HG03521 (cell line): Measurements from ENCODE around the gene BFSP1.

Experiments used
- ATAC-seq: cut with Tn5 transposase; IDR thresholded peaks from one replicate; pipeline ENCODE4 v1.9.1; 2021; ENCODE audit warnings: mild to moderate bottlenecking, moderate library complexity; ENCODE audit not compliant: unreplicated experiment

BFSP1 gene

DNA sequence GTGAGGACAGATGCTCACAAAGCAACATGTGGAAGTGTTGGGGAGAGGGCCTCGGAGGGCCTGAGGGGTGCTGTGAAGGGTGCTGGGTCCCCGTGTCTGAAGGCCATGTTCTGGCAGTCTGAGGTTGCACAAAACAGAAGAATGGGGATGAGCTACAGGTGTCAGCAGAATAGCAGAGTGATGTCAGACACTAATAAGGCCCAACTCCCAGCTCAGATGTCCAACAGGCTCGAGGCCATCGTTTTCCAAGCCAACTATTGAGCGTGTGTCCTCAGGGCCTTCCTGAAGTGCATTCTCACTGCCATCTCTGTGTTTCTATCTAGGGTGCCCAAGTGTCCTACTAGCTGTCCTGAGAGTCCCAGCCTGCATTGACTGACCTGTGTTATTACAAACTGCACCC is 7.9 kb downstream of the BFSP1 start:
- ATAC-seq: no peak

DNA sequence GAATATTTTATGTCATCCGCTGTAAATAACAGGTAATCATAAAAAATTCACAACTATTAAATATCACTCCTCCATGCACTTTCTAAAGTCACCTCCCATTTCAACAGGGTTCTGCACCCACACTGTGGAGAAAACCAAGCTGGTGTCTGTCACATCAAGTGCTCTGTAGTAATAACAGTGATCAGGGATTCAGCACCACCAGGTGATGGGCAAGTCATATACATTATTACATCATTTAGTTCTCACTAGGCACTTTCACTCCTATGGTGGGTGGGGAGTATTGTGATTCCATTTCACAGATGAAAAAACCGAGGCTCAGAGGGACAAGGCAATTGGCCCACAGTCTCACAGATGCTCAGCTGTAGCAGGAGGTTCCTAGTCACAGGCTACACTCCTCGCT is 8.7 kb downstream of the BFSP1 start:
- no peak for ATAC-seq

DNA sequence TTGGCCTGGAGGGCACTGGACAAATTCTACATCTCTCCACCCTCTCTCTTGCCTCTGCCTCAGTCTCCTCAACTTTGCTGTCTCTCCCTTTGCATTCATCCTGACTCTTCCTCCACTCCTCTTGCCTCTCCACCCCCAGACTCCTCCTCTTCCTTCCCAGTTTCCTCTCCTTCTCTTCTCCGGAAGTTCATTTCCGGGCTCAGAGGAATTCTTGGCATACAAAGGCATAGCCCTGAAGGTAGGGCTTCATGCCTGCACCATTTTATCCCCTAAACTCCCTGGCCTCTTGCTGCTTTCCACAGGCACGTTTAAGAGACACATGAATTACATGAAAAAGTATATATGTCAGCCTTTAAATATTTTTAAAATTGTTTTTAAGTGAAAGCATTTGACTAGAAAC is 10.6 kb downstream of the BFSP1 start:
- no peak for ATAC-seq

DNA sequence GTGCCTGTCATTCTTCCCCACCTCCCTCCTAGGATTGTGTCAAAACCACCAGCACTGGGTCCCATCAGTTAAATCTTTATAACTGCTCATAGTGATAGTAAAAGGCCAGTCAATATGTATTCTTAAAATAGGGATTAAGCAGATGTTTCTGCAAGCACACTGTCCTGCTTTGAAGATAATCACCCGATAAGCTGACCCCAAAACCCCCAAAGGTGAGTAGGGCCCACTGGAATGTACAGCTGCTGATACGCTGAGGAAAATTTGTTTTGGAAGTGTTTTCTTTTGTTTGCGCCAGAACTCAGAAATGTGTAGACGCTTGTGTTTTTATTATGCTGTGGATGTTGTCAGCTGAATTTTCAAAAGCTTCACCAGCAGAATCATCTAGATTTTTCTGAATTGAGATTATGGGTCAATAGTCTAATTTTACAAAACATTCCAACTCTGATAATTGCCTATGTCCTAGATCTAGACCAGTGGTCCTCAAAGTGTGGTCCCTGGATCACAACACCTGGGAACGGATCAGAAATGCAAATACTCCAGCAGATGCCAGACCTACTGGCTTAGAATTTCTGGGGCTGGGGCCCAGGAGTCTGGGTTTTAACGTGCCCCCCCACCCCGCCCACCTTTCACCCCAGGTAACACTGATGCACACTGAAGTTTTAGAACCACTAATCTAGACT is 11.4 kb downstream of the BFSP1 start:
- no peak for ATAC-seq

DNA sequence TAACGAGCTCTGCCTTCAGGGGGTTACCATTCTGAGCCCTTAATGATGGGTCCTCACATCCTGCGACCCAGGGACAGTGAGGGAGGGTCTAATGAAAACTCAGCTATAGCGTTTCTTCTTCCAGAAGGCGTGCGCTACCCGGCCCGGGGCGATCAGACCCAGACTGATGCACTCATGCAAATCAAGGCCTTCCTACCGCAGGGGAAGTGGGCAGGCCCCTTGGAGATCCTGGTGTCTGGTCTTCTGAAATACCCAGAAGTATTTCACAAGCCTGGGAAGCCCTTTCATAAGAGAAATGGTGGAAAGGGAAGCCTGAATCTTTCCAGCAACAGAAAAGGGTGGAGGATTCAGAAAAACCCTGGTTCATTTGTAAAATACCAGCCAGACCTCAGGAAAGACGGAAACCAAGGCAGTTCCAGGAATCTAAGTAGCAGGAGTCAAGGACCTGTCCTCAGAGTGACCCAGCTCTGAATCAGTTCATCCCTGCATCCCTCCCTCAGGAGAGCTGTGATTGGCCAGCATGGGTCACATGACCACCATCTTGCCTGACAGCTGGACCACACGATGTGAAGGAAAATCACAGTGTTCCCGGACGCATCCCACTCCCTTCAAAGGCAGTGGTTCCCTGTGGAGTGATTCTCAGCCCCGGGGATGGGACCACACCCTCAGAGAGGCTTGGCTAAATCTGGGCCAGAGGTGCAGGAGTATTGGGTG is 12.7 kb downstream of the BFSP1 start:
- ATAC-seq: no peak

DNA sequence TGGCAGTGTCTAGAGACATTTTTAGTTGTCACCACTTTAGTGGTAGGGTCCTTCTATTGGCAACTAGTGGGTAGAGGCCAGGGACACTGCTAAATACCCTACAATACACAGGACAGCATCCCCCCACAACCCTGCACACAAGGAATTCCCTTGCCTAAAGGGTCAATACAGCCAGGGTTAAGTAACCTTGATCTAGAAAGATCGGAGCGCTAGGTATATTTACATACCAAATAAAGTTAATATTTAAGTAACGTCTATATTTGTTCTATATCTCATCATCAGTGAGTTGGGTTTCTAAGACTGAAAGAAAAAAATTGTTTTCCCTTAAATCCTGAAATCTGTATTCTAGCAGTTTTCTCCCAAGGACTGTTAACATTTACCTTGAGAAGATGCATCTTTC is 16.1 kb downstream of the BFSP1 start:
- ATAC-seq: no peak

DNA sequence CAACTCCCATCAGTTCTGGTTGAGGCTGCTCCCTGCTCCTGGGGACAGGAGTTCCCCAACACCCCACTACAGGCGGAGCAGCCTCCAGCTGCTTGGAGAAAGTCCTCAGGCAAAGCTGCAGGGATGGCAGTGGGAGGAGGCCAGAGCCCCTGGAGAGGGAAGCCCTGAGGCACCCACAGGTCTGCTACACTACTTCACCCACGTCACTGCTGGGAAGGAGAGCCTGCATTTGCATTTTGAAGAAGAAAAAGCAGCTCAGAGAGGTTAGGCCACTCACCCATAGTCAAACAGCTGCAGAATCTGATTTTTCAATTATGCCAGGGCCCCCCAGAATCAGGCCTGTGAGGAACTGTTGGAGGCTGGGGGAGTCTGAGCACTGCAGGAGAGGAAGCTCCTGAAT is 17.2 kb downstream of the BFSP1 start:
- ATAC-seq: no peak

DNA sequence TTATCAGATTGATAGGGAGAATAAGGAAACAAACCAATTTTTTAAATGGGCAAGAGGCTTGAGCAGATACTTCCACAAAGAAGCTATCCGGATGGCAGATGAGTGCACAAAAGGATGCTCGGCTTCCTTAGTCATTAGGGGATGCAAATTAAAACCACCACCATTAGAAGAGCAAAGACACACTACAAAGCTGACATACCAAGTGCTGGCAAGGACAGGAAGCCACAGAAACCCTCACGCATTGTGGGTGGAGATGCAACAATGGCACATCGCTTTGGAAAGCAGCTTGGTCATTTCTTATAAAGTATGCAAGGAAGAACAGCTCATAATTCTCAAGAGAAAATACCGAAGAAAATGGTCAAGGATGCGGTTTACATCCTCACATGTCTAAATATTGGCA is 19.8 kb downstream of the BFSP1 start:
- no peak for ATAC-seq

DNA sequence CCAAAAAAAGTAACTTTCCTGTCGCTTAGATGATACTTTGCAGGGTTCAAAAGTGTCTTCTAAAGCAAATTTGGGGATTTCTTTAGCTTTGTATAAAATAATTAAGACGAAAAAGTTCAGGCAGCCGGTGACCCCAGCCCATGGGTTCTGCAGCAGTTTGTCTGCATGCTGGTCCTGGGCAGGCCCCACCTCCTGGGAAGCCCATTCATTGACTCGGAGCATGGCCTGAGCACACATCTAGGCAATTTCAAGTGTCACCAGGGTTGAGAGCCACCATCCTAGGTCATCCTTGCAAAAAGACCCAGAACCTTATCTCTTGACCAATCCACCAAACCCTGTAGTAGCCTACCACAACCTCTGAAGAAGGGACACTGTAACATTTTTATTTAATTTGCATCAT is 20.6 kb downstream of the BFSP1 start:
- ATAC-seq: no peak

DNA sequence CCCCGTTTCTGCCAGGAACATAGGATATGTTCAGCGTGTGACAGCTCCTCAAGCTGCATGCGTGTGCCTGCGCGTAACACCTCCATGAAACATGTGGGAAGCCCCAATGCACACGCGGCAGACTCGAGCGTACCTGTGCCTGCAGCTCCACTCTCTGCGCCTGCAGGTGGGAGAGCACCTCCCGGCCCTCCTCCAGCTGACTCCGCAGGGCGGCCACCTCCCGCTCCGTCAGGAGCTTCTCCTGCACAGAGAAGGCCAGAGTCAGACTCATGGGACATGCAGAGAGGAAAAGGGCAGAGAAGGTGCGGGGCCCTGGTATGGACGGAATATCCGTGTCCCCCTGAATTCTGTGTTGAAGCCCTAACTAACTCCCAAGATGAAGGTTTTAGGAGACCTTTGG is 22.4 kb downstream of the BFSP1 start:
- ATAC-seq: no peak

DNA sequence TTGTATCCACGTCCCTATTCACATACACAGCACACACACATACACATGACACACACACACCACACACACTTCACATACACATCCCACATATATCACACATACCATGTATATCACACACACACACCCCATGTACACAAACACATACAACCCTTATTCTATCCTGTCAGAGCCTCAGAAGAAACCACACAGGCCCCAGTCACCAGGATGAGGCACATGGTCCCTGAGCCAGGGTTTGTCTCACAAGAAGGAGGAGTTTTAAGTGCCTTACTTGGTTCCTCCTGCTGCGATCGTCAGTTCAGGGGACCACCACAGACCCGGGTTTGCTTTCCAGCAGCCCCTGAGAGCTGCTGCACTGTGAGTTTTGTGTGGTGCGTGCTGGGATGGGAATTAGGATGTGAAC is 23.6 kb downstream of the BFSP1 start:
- ATAC-seq: no peak

DNA sequence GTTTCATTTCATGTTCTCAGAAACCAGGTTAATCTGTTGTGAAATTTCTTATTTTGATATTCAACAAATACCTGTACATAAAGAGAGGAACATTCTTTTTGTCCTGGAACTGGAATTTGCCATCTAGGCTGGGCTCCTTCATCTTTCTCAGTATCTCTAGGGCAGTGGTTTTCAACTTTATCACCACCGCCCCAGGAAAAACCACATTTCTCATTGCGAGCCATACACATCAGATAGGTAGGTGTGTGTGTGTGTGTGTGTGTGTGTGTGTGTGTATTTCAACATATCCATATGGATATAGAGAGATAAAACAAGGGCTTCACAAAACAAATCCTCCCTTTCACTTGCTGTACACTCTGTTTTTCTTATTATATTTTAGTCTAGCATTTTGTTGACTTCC is 24.1 kb downstream of the BFSP1 start:
- no peak for ATAC-seq

DNA sequence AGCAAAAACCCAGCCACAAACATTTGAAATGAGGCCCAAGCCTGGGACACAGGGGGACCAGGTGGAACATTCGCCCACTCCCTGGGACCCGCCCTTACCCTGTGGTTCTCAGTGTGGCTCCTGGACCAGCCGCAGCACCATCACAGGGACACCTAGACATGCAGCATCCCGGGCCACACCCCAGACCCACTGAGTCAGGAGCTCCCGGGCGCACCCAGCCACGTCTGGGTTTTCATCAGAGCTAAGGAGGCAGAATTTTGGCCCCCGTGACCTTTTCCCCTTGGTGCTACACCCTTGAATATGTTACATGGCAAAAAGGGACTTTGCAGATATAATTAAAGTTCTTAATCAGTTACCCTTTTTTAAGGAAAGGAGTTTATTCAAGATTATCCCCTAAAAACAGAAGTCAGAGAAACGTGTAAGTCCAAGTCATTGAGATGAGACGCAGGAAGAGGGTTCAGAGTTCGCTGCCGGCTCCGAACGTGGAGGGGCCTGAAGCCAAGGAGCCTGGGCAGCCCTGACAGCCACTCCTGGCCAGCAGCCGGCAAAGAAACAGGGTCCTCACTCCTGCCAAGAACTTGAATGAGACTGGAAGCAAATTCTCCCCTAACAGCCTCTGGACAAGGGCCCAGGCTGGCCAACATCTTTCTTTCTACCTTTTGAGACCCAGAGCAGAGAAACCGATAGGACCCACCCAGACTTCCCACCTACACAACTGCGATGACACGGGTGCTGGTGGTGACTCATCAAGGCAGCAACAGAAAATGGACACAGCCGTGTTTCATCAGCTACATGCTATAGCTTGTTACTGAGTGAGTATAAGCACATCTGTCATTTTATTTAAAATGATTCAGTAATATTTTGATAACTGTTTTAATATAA is 25.3 kb downstream of the BFSP1 start:
- ATAC-seq: peak; percentile 11

DNA sequence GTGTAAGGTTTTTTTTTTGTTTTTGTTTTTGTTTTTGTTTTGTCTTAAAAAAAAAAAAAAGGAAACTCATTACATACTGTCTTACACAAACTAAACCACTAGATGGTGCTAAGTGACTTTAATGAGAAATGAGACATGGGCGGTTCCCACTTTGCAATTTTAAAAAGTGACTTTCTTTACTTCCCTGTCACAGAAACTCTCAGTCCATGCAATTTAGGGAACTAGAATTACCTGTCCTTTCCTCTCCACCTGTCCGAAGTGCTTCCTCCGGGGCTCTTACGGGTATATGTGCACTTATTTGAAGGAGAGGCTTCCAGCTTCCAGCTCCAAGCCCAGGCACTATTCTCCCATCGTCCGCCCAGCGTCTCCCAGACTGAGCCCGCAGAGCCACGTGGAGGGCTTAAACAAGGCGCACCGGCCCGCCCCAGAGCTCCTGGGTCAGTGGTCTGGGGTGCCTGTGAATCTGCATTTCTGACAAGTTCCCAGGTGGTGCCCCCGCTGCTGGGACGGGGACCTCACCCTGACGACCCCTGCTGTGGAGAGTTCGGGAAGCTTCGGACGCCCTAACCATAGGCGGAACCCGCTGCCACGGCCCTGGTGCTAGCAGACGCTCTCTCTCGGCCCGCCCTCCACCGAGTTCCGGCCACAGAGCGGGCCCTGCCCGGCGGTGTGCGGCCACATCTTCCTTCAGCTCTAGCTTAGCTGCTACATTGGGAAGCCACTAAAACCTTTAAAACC is 26.1 kb downstream of the BFSP1 start:
- peak; percentile 53 for ATAC-seq

DNA sequence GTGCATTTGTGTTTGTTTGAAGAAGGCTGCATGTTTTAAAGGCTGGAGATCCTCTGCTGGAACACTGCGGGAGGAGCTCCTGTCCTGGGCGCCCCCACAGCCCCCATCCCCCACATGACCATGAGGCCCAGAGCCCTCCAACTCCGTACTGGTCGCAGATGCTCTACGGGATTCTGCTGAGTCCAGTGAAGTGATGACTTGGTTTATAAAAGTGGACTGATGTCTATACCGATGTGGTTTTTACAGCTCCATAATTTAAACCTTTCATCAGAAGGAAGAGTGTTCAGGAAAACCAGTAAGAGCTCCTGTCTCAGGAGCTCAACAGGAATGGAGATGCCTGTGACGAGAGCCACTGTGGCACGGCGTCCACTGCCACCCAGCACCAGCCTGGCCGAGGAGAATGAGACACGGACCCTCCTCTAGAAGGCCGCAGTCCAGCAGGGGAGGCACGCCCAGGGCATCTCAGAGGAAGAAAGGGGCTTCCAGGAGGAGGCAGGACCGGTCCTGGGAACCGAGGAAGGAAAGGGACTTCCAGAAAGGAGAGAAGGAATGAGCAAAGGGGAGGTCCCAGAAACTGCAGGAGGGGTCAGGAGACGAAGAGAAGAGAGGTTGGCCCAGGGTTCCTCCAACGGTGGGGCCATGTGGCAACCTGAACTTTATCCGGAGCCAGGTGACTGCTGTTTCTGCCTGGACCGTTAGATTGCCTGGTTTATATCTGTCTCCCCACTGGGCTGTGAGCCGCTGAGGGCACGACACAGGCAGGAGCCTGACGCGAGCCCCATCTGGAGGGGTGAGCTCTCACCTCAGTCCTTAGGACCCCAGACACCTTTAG is 26.9 kb downstream of the BFSP1 start:
- ATAC-seq: no peak

DNA sequence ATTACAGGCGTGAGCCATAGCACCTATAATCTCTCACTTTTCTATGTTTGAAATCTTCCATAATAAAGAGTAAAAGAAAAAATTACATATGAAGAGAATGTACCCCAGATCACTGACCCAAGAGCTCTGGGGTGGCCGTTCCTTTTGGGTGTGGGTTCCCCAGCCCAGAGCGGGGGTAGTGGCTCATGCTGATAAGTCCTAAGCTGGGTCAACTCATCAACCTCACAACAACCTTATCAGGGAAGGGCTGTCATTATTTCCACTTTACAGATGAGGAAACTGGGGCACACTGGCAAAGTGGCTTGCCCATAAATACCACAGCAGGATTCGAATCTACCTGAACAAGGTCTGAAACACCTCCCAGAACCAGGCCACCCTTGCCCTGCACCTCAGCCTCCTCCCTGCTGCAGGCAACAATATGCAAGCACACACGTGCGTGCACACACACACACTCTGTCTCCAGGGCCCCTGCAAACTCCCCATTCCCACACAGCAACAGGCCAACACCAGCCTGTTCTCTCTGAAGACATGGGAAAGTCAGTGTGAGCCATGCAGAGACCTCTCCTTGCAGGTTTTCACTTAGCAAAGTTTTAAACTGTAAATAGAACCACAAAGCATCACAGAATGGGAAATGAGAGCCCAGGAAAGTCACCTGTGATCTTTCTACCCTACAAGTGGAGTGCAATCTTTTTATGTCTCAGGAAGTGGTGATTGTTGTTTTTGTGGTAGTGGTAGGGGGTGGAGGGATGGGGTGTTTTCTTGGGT is 27.7 kb downstream of the BFSP1 start:
- no peak for ATAC-seq

DNA sequence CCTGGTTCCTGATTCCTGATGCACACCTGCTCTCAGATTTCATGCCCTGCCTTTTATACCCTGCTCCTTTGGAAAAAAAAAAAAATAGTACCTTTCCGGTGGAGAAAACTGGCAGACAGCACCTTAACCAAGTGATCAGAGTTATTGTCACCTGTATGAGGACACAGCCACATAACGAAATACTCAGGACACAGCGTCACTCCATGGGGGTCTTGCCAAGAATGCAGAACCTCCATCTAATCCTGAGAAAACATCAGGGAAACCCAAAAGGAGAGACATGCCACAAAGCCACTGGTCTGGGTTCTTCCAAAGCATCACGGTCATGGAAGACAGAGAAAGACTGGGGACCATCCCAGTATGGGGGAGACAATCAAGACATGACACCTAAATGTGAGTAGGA is 29.1 kb downstream of the BFSP1 start:
- no peak for ATAC-seq

DNA sequence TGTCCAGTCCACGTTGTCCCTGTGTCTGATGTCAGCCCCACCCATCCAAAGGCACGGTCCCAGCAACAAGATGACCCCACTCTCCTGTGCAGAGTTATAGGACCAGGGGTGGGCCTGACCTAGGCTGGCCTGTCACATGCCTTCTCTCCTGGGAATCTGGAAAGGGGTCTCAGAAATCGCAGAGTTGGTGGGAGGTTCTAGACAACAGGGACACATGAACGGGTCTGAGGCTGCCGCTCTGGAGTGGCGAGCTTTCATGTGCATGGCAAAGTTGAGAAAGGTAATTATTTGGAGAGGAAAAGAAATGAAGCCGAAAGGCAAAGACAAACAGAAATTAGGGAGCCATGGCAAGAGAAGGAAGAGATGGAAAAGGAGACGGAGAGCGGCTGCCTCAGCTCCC is 29.5 kb downstream of the BFSP1 start:
- no peak for ATAC-seq

DNA sequence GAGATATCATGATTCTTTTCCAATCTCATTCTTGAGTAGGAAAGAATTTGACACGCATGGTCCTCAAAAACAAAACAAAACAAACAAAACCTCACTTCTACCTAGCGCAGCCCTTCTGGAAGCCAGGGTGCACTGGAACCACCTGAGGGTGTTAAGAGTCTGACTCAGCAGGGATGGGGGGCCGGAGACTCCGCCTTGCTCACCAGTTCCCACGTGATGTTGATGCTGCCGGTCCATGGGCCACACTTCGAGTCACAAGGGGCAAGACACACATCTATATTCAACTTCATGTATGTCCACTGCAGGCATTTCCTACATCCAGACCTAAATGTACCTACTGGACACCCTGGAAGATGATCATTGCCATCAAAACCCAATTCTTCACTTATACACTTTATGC is 30.4 kb downstream of the BFSP1 start:
- ATAC-seq: no peak

DNA sequence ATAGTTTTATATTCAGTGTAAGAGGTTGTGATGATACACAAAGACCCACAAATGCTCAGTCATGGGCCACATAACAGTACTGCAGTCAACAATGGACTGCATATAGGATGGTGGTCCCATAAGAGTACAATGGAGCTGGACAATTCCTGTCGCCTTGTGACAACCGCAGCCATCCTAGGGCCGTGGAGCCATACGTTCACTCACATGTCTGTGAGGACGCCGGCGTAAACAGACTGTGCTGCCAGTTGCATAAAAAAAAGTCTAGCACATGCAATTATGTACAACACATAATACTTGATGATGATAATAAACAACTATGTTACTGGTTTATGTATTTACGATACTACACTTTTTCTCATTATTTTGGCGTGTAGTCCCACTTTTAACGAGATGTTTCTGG is 30.9 kb downstream of the BFSP1 start:
- no peak for ATAC-seq
